GM12873 (cell line): ENCODE results near the gene ANO4.

Experiments
- CTCF ChIP-seq: IDR thresholded peaks from 2 replicates; pipeline ENCODE4 v1.5.1; 2012; ENCODE audit warnings: low read depth, mild to moderate bottlenecking, moderate library complexity, low read length, control low read depth; ENCODE audit not compliant: insufficient read depth; ENCODE audit errors: missing control alignments

The ANO4 gene

GRCh38 chr12:101111441-101111840, 316.9 kb downstream of the ANO4 start:
- no peak for TF ChIP-seq CTCF

GRCh38 chr12:101115326-101115725, 320.8 kb downstream of the ANO4 start:
- TF ChIP-seq CTCF, result no peak

GRCh38 chr12:101116911-101117310, 322.3 kb downstream of the ANO4 start:
- TF ChIP-seq CTCF, result no peak

- no peak for TF ChIP-seq CTCF
These were observed 323.3 kb downstream of the ANO4 start for GRCh38 chr12:101117842-101118241.

GRCh38 chr12:101127521-101128219, 333.1 kb downstream of the ANO4 start:
- no peak for TF ChIP-seq CTCF

- no peak for TF ChIP-seq CTCF
These were observed 370.7 kb downstream of the ANO4 start for GRCh38 chr12:101165319-101165718.

GRCh38 chr12:101166866-101167265, 372.3 kb downstream of the ANO4 start:
- TF ChIP-seq CTCF, result no peak
